OCI-LY7 (cell line): Measurements from ENCODE around the gene CACNA1B.

Experiments used
- CTCF ChIP-seq: fragments of 200-600 bp; sonication (generic); conservative IDR thresholded peaks from 2 replicates; pipeline ENCODE4 v1.5.1; 2014; ENCODE audit warnings: mild to moderate bottlenecking, antibody characterized with exemption, low read length, moderate library complexity, mixed read lengths
- EZH2phosphoT487 ChIP-seq: fragments of 200-600 bp; sonication (generic); IDR thresholded peaks from 2 replicates; pipeline ENCODE4 v1.6.1; 2018; ENCODE audit warnings: low read depth, borderline replicate concordance, mild to moderate bottlenecking, mixed run types, antibody characterized with exemption, low read length, moderate library complexity, mixed read lengths

DNA sequence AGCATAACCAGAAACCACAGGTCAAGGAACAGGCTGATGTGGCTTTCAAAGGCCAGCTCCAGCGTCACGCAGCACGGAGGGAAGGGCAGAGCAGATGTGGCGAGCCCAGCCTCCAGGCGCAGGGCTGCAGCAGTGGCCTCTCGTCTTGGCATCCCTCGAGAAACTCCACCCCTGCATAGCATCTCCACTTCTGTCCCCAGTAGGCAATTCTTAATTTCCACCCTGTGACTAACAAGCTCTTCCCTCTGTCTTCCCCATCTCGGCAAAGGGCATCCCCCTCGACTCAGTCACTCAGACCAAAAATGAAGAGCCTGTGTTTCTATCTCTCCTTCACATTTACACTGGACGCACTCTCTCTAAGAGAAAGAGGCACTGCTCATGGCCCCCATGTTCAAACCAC lies 1.7 kb upstream of the CACNA1B start:
- TF ChIP-seq CTCF: no peak
- TF ChIP-seq EZH2phosphoT487: no peak
